K562 (cell line): ENCODE results near the gene KMT2C.

ENCODE experiments used
- BACH1 ChIP-seq: fragments of 200-800 bp; sonication (Bioruptor generic); IDR thresholded peaks from 2 replicates; pipeline ENCODE4 v1.6.1; 2016; ENCODE audit warnings: missing genetic modification characterization, missing compliant biosample characterization
- BRCA1 ChIP-seq, 2 experiments: fragments of 450-650 bp in 1 of 2; sonication (generic) in 1 of 2; formaldehyde crosslinking in 1 of 2; IDR thresholded peaks; 2 replicates each; pipeline versions ENCODE4 v1.5.0 to v1.6.1; 2017 to 2020; ENCODE audit warnings: mild to moderate bottlenecking in 1 of 2, missing genetic modification reagents in 1 of 2
- EHMT2 ChIP-seq: fragments of 450-650 bp; IDR thresholded peaks from 2 replicates; pipeline ENCODE4 v1.6.1; 2018; ENCODE audit warnings: antibody characterized with exemption
- FOXJ3 ChIP-seq: sonication (generic); formaldehyde crosslinking; IDR thresholded peaks from 2 replicates; pipeline ENCODE4 v1.4.0; 2020; ENCODE audit warnings: mild to moderate bottlenecking, missing genetic modification reagents
- GTF2E2 ChIP-seq: fragments of 200-800 bp; sonication (Bioruptor generic); IDR thresholded peaks from 2 replicates; pipeline ENCODE4 v1.6.1; 2016; ENCODE audit warnings: missing genetic modification characterization, missing compliant biosample characterization
- GTF2F1 ChIP-seq: IDR thresholded peaks from 2 replicates; pipeline ENCODE4 v1.6.1; 2011; ENCODE audit warnings: low read depth, low read length, improper control_type of control experiment
- HDAC6 ChIP-seq: IDR thresholded peaks from 2 replicates; pipeline ENCODE4 v1.6.1; 2012; ENCODE audit warnings: low read depth, mild to moderate bottlenecking, control low read depth, inconsistent platforms, low read length, moderate library complexity
- IRF2 ChIP-seq: sonication (generic); formaldehyde crosslinking; IDR thresholded peaks from 2 replicates; pipeline ENCODE4 v1.8.1; 2022; ENCODE audit warnings: mild to moderate bottlenecking, missing genetic modification reagents
- MYC ChIP-seq, 2 experiments: fragments of 250-450 bp in 1 of 2; sonication (Bioruptor Pico) in 1 of 2; IDR thresholded peaks; 2 replicates each; pipeline versions ENCODE4 v1.5.1 to v1.6.1; 2012 to 2021; ENCODE audit warnings: low read depth in 2 of 2, borderline replicate concordance in 1 of 2, improper control_type of control experiment in 1 of 2, low read length in 1 of 2, mild to moderate bottlenecking in 1 of 2, moderate library complexity in 1 of 2
- SMARCB1 ChIP-seq: IDR thresholded peaks from 2 replicates; pipeline ENCODE4 v1.6.1; 2011; ENCODE audit warnings: improper control_type of control experiment, low read depth; ENCODE audit not compliant: insufficient read length
- SUPT5H ChIP-seq: fragments of 450-650 bp; IDR thresholded peaks from 2 replicates; pipeline ENCODE4 v1.6.1; 2016
- TF ChIP-seq, protein P1 (sequence below), 3 experiments: IDR thresholded peaks in 2 of 3; conservative IDR thresholded peaks in 1 of 3; 2 replicates each; pipeline ENCODE4 v1.5.1; 2011 to 2012; ENCODE audit warnings: low read length in 3 of 3, mild to moderate bottlenecking in 3 of 3, control low read depth in 2 of 3, improper control_type of control experiment in 1 of 3, inconsistent platforms in 1 of 3, low read depth in 1 of 3, mixed read lengths in 1 of 3, moderate library complexity in 1 of 3; ENCODE audit not compliant: insufficient read depth in 2 of 3
- TF ChIP-seq, protein P2 (sequence below): sonication (generic); formaldehyde crosslinking; IDR thresholded peaks from 2 replicates; pipeline ENCODE4 v1.5.0; 2020; ENCODE audit warnings: missing genetic modification reagents

DNA sequence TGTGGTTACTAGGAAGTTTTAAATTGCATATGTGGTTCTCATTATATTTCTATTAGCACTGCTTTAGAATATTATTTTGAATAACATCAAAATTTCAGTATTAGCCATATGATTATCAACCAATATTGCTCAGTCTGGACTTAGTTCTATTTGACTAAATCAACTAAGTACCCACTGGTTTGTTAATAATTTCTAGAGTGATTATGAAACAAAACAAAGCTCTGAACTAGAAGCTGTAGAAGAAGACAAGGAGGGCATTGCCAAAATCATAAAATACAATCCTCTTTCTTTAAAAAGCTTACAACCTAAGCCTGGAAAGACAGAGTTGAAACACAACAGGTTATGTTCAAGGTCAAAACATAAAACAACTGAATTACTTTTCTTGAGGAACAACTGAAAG lies 204.7 kb downstream of the KMT2C start:
- TF ChIP-seq BRCA1 (IDR thresholded peaks at IDR 0.05) (no peak), BRCA1 (CRISPR knock-in tag; IDR thresholded peaks at IDR 0.05) (no peak), EHMT2 (no peak), SMARCB1 (no peak), SUPT5H (no peak), BACH1 (no peak), HDAC6 (no peak), MYC (IDR thresholded peaks at IDR 0.05; ENCODE audit: low read depth, low read length) (no peak), MYC (CRISPR knock-in tag; IDR thresholded peaks at IDR 0.05; ENCODE audit: borderline replicate concordance, low read depth) (no peak), GTF2F1 (no peak), GTF2E2 (no peak), IRF2 (CRISPR knock-in tag) (no peak), FOXJ3 (no peak)
- TF ChIP-seq, protein P1, sequence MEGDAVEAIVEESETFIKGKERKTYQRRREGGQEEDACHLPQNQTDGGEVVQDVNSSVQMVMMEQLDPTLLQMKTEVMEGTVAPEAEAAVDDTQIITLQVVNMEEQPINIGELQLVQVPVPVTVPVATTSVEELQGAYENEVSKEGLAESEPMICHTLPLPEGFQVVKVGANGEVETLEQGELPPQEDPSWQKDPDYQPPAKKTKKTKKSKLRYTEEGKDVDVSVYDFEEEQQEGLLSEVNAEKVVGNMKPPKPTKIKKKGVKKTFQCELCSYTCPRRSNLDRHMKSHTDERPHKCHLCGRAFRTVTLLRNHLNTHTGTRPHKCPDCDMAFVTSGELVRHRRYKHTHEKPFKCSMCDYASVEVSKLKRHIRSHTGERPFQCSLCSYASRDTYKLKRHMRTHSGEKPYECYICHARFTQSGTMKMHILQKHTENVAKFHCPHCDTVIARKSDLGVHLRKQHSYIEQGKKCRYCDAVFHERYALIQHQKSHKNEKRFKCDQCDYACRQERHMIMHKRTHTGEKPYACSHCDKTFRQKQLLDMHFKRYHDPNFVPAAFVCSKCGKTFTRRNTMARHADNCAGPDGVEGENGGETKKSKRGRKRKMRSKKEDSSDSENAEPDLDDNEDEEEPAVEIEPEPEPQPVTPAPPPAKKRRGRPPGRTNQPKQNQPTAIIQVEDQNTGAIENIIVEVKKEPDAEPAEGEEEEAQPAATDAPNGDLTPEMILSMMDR (IDR thresholded peaks at IDR 0.05 in 2 of 3, conservative IDR thresholded peaks at IDR 0.05 in 1 of 3; ENCODE audit: insufficient read depth in 2 of 3, low read depth in 1 of 3, low read length in 3 of 3) = no peak
- TF ChIP-seq, protein P2, sequence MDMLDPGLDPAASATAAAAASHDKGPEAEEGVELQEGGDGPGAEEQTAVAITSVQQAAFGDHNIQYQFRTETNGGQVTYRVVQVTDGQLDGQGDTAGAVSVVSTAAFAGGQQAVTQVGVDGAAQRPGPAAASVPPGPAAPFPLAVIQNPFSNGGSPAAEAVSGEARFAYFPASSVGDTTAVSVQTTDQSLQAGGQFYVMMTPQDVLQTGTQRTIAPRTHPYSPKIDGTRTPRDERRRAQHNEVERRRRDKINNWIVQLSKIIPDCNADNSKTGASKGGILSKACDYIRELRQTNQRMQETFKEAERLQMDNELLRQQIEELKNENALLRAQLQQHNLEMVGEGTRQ (CRISPR knock-in tag) = no peak
